ENCODE results near the gene PMFBP1. TPM values are rescaled to one million over a fixed set of nuclear protein-coding genes. Genes with fewer than 3 reads are reported as not detected.
A peak's percentile ranks its signal among the peaks of the same experiment; 100 is the strongest.

The PMFBP1 gene
- total RNA-seq, 1 donor from 2014 or later = 1.2 TPM

DNA sequence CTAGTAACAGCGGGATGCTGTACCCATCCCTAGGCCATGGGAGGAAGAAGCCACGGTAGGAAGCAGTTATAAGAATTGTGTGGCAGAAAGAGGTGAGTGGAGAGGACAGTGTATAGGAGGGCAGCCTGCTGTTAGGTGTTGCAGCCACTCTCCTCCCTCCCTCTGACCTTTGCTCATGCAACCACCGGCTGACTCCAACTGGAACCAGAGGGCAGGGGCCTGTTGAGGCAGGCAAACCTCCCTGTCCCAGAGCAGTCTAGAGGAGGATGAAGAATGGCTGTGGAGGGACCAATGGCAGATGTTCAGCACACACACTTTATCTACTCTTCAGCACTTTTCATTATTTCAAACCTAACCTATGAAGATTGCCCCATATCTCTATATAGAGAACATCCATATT, 80.7 kb downstream of the PMFBP1 start:
- Histone ChIP-seq H3K79me2 (ENCODE audit: insufficient read depth, low read length) (peaks cover 62% of the 10 kb centered on the region), H3K36me3 (ENCODE audit: insufficient read depth, low read length) (peaks cover 27% of the 10 kb centered on the region), H3K4me1 (ENCODE audit: insufficient read depth, low read length) (peaks cover 9% of the 10 kb centered on the region), H3K4me2 (ENCODE audit: low read length) (no peak overlapping the region), H3K9ac (ENCODE audit: low read length) (no peak overlapping the region), H3K27me3 (ENCODE audit: insufficient read depth, low read length) (no peaks in the 10 kb centered on the region), H2AFZ (ENCODE audit: low read depth, low read length) (no peak overlapping the region), H3K4me3 (ENCODE audit: insufficient read depth, low read depth, low read length) (no peak overlapping the region), H4K20me1 (ENCODE audit: insufficient read depth, low read length) (peaks cover 33% of the 10 kb centered on the region), H3K9me3 (ENCODE audit: insufficient read depth, low read depth, low read length) (no peaks in the 10 kb centered on the region), H3K27ac (ENCODE audit: low read depth, low read length) (no peak overlapping the region)
- H3K9me3 Mint-ChIP-seq (ENCODE audit: unreplicated experiment) = no peaks in the 10 kb centered on the region
- H3K4me1 Mint-ChIP-seq (ENCODE audit: low read depth, unreplicated experiment) = peaks cover 16% of the 10 kb centered on the region
- peaks cover 4% of the 10 kb centered on the region for H3K36me3 Mint-ChIP-seq (ENCODE audit: low read depth, unreplicated experiment)
- no peak for DNase-seq (ENCODE audit: low read depth)
- H3K27me3 Mint-ChIP-seq (ENCODE audit: low read depth, unreplicated experiment) = no peaks in the 10 kb centered on the region
- peak overlapping the region; percentile 36 for H3K4me3 Mint-ChIP-seq (ENCODE audit: unreplicated experiment)
- no peak for FAIRE-seq
- TF ChIP-seq EZH2 (IDR thresholded peaks at IDR 0.05; ENCODE audit: insufficient read depth, low read length) (no peak), CTCF (IDR thresholded peaks at IDR 0.05; ENCODE audit: insufficient read depth, low read depth, low read length) (no peak)
- H3K27ac Mint-ChIP-seq (ENCODE audit: unreplicated experiment) = no peak overlapping the region

DNA sequence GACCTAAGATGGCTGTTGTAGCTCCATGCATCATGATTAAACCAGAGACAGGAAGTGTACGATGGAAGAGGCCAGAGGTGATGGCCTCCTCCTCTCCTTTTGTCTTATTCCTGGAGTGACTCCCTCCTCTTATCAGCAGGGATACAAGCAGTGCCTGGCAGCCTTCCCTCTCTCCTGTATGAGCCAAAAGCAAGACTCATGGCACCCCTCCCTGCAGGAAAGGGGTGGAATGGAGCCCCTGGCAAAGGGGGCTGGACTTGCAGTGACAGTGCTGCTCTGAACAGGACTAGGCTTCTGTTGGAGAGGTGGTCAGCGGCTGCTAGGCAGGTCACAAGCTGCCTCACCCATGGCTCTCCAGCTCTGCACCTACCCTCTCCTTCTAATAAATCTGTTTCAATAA, 87.0 kb downstream of the PMFBP1 start:
- peaks cover 30% of the 10 kb centered on the region for H3K36me3 ChIP-seq (ENCODE audit: insufficient read depth, low read length)
- Mint-ChIP-seq H3K4me1 (ENCODE audit: low read depth, unreplicated experiment) (no peaks in the 10 kb centered on the region), H3K27ac (ENCODE audit: unreplicated experiment) (no peak overlapping the region), H3K4me3 (ENCODE audit: unreplicated experiment) (no peak overlapping the region), H3K9me3 (ENCODE audit: unreplicated experiment) (peaks cover 8% of the 10 kb centered on the region), H3K27me3 (ENCODE audit: low read depth, unreplicated experiment) (no peaks in the 10 kb centered on the region), H3K36me3 (ENCODE audit: low read depth, unreplicated experiment) (peaks cover 22% of the 10 kb centered on the region)
- H3K79me2 ChIP-seq (ENCODE audit: insufficient read depth, low read length) = peaks cover 4% of the 10 kb centered on the region
- H3K4me1 ChIP-seq (ENCODE audit: insufficient read depth, low read length) = no peaks in the 10 kb centered on the region
- H3K9me3 ChIP-seq (ENCODE audit: insufficient read depth, low read depth, low read length) = peaks cover 8% of the 10 kb centered on the region
- H2AFZ ChIP-seq (ENCODE audit: low read depth, low read length) = no peak overlapping the region
- TF ChIP-seq CTCF (IDR thresholded peaks at IDR 0.05; ENCODE audit: insufficient read depth, low read depth, low read length) (no peak), EZH2 (IDR thresholded peaks at IDR 0.05; ENCODE audit: insufficient read depth, low read length) (no peak)
- H3K9ac ChIP-seq (ENCODE audit: low read length) = no peak overlapping the region
- no peak overlapping the region for H3K4me2 ChIP-seq (ENCODE audit: low read length)
- no peaks in the 10 kb centered on the region for H3K27me3 ChIP-seq (ENCODE audit: insufficient read depth, low read length)
- FAIRE-seq = no peak
- DNase-seq (ENCODE audit: low read depth) = no peak
- no peaks in the 10 kb centered on the region for H4K20me1 ChIP-seq (ENCODE audit: insufficient read depth, low read length)
- H3K4me3 ChIP-seq (ENCODE audit: insufficient read depth, low read depth, low read length) = no peak overlapping the region
- no peak overlapping the region for H3K27ac ChIP-seq (ENCODE audit: low read depth, low read length)

DNA sequence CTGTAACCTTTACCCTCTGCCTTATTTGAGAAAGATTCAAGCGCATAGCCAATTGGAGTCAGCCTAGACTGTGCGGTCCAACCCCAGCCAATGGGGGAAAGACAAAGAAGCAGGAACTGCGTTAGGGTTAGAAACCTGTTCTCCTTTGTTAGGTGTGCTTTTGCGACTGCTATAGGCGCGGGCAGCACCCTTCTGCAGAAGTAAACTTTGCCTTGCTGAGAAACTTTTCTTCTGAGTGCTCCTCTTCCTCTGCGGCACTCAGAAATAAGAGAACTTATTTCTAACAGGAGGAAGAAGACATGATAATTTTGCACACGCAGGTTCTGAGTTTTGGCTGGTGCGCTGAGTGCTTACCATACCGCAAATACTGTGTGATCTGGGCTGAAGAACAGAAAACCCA, 87.5 kb downstream of the PMFBP1 start:
- Mint-ChIP-seq H3K27ac (ENCODE audit: unreplicated experiment) (no peak overlapping the region), H3K36me3 (ENCODE audit: low read depth, unreplicated experiment) (peaks cover 22% of the 10 kb centered on the region), H3K9me3 (ENCODE audit: unreplicated experiment) (peaks cover 8% of the 10 kb centered on the region), H3K27me3 (ENCODE audit: low read depth, unreplicated experiment) (no peaks in the 10 kb centered on the region), H3K4me3 (ENCODE audit: unreplicated experiment) (no peak overlapping the region), H3K4me1 (ENCODE audit: low read depth, unreplicated experiment) (no peaks in the 10 kb centered on the region)
- no peaks in the 10 kb centered on the region for H3K27me3 ChIP-seq (ENCODE audit: insufficient read depth, low read length)
- H3K4me3 ChIP-seq (ENCODE audit: insufficient read depth, low read depth, low read length) = no peak overlapping the region
- TF ChIP-seq CTCF (IDR thresholded peaks at IDR 0.05; ENCODE audit: insufficient read depth, low read depth, low read length) (no peak), EZH2 (IDR thresholded peaks at IDR 0.05; ENCODE audit: insufficient read depth, low read length) (no peak)
- no peaks in the 10 kb centered on the region for H4K20me1 ChIP-seq (ENCODE audit: insufficient read depth, low read length)
- no peak overlapping the region for H3K9ac ChIP-seq (ENCODE audit: low read length)
- no peak overlapping the region for H3K4me2 ChIP-seq (ENCODE audit: low read length)
- FAIRE-seq (no peak), DNase-seq (ENCODE audit: low read depth) (no peak)
- H3K27ac ChIP-seq (ENCODE audit: low read depth, low read length) = no peak overlapping the region
- H3K36me3 ChIP-seq (ENCODE audit: insufficient read depth, low read length) = peaks cover 25% of the 10 kb centered on the region
- no peak overlapping the region for H2AFZ ChIP-seq (ENCODE audit: low read depth, low read length)
- H3K4me1 ChIP-seq (ENCODE audit: insufficient read depth, low read length) = no peaks in the 10 kb centered on the region
- H3K9me3 ChIP-seq (ENCODE audit: insufficient read depth, low read depth, low read length) = peaks cover 8% of the 10 kb centered on the region
- H3K79me2 ChIP-seq (ENCODE audit: insufficient read depth, low read length) = no peaks in the 10 kb centered on the region
